Measurements from ENCODE around the gene MYO1H.
"Not testable (repeated sequence)": the region's sequence is repeated elsewhere in the genome, so short reads cannot be mapped to it uniquely, and the experiment has no call there.

The MYO1H gene

DNA sequence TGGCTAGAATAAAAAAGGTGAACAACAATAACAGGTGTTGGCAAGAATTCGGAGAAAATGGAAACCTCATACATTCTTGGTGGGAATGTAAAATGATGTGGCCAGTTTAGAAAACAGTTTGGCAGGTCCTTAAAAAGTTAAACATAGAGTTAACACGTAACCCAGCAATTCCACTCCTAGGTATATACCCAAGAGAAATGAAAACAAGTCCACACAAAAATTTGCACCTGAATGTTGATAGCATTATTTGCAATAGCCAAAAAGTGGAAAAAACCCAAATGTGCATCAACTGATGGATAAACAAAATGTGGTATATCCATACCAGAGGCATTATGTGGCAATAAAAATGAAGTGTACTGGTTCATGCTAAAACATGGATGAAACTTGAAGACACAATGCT lies 2.3 kb upstream of the MYO1H start:
- DNase-seq = no peak

DNA sequence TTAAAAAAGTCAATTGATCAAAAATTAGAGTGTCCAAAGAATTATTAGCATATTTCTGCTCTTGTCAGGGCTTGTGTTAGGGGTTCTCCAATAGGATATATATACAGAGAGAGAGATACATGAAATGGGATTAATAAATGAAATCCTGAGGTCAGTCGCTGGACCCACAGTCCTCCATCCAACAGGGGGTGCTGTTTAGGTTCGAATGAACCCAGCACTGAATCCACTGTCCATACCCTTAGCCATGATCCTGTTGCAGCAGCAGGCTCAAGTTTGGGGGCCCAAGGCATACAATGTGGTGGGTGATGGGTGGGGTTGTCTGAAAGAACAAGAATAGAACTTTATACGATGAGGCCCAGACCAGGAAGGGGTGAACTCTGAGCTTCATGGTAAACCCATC lies 780 bp upstream of the MYO1H start:
- no peak for DNase-seq

DNA sequence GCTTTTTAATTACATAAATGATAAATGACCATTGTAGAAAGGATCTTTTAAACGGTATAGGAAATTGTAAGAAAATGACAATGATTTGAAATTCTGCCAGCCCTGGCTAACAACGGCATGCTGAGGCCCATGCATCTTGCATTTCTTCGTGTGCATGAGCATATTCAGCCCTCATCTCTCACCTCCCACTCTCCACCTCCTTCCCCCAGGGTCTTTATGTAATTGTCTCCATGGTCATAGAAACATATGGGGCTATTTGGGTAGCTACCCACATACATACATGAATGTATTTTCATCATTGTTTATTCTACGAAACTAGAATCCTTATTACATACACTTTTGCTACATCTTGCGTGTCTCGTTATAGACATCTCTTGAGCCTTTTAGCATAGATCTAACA lies 4.5 kb downstream of the MYO1H start:
- no peak for DNase-seq

DNA sequence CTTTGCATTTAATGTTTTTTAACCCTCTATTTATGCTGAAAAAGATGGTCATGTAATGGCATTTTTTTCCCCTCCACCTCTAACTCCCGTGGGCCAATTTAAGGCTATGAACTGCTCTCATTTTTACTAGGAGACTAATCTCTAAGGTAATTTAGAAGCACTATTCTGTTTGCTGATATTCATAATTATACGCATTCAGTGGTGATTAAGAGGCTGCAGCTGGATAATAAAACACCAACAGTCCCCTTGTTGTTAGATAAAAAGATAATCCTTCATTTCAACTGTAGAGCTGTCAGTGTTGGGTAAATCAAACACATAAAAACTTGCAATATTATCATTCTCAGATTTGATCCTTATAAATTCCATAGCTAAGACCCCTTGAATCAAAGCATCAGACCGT lies 8.9 kb downstream of the MYO1H start:
- DNase-seq = no peak

DNA sequence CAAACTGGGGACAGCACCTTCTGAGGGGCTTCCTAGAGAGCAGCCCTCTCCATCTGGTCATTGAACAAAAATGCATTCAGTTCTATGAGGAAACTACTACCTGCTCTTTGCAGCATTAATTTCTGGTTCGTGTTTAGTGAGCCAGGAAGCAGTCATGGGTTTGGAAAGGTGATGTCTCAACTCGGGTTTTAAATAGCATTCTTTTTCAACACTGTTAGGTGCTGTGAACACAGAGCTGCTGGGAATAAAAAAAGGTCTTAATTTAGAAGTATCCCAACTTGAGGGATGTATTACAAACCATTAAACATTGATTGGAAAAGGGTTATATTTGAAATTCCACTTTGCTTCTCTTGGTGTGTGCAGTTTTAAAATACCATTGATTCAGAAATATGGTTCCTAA lies 9.3 kb downstream of the MYO1H start:
- no peak for DNase-seq

DNA sequence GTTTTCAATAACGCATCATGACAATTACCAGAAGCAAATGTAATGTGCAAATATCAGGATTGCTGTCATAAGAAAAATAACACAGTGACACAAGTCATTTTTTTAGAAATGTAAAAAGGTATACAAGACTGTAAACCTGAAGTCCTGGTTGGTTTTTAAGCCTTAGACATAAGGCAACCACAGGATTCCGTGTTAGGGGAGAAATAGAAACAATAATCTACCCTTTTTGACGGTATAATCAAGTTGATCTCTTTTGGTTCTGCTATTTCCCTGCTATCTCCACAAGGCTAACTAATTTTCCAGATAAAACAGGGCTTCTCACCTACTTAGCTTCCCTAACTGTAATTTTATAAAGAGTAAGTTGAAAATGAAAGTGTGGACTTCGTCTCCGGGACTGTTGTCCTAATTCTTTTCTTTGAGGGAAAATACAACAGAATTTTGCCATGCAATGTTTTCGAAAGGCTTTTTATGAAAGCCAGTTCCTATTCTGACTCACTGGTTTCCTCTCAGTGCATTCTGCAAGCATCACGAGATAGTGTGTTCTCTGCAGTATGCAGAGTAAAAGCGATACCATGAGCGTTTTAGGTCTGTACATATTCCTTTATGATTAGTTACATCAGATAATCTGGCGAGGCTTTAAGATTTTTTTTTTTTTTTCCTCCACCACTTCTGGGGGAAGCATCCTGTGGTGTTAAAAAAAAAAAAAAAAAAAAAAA lies 10.6 kb downstream of the MYO1H start:
- no peak for DNase-seq

DNA sequence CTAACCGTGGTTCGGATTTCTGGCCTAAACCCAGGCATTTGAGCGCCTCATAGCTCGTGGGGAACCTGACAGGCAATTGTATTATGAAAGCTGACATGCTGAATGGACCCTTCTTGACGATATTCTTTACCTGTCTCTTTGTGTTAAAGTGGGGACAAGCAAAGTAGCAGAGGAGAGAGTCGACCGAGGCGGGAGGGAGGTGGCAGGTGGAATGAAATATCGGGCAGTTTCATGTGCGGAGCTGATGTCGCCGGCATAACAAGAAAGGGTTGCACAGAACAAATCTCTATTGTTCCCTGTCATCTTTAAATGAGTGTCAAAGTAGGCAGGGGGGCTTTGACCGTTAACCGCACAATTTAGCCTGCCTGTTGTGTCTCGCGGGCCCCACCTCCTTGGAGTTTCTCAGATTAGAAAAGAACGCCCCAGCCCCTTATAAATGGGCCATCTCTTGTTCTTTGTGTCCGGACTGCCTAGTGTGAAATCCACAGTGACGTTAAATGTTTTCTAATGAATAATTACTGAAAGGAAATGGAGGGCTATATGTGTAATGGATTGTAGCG lies 11.5 kb downstream of the MYO1H start:
- no peak for DNase-seq

DNA sequence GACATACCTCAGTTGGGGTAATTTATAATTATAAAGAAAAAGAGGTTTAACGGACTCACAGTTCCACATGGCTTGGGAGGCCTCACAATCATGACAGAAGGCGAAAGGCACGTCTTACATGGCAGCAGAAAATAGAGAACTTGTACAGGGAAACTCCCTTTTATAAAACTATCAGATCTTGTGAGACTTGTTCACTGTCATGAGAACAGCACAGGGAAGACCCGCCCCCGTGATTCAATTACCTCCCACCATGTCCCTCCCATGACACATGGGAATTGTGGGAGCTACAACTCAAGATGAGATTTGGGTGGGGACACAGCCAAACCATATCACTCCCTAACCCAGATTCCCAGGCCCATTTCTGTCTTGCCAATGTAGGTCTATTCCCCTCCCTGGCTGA lies 22.1 kb downstream of the MYO1H start:
- no peak for DNase-seq

DNA sequence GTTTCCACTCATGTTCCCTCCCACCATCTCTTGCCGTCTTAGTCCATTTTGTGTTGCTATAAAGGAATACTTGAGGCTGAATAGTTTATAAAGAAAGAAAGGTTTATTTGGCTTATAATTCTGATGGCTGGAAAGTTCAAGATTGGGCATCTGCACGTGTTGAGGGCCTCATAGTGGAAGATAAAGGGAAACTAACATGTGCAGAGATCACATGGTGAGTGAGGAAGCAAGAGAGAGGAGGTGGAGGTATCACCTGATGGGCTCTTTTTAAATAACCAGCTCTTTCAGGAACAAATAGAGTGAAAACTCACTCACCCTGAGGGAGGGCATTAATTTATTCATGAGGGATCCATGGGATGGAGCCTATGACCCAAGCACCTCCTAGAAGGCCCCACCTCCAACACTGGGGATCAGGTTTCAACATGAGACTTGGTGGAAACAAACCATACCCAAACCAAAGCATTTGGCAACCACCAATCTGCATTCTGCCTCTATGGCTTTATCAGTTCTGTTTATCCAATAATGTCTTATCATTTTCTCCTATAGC lies 29.5 kb downstream of the MYO1H start:
- DNase-seq = no peak

DNA sequence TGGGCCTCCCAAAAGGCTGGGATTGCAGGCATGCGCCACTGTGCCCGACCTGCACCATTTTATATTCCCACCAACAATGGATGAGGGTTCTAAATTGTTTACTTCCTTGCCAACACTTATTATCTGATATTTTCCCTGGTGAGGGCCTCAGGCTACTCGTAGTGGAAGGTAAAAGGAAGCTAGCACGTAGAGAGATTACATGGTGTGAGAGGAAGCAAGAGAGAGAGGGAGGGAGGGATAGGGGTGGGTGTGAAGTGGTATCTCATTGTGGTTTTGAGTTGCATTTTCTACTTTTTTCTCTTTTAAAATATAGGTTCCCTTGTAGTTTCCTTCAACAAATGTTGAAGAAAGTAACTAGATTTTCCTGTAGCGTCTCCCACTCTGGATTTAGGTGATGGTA lies 30.9 kb downstream of the MYO1H start:
- no peak for DNase-seq

DNA sequence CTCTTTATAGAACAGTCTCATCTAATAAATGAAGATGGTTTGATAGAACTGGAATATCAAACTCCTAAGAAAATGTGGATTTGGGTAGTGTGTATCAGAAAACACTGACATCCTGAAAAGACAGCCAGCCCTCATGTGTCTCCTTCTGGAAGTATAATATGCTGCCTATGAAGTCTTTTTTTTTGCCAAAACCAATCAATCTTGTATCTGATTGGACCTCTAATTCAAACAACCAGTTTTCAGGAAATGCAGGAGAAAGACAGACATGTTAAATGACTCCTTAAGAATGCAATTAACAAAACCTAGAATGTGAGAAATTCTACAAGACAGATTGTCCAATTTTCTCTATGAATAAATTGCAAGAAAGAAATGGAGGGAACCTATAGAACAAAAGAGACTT lies 34.3 kb downstream of the MYO1H start:
- no peak for DNase-seq

DNA sequence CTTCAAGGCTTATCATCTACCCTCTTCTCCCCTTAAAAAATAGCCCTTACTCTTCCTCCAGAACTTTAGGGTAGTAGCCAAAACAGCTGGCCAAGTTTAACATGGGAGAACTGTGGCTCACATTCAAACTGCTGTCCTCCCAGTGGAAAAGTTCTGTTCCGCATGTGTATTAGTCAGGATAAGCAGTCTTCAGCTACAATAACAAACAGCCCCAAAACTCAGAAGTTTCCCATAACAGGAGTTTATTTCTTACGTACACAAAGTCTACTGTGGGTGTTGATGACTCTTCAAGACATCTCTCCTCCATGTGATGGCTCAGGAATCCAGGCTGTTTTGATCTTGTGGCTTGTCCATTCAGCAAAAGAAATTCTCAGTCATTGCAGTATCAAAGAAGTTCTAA lies 35.5 kb downstream of the MYO1H start:
- DNase-seq = no peak

DNA sequence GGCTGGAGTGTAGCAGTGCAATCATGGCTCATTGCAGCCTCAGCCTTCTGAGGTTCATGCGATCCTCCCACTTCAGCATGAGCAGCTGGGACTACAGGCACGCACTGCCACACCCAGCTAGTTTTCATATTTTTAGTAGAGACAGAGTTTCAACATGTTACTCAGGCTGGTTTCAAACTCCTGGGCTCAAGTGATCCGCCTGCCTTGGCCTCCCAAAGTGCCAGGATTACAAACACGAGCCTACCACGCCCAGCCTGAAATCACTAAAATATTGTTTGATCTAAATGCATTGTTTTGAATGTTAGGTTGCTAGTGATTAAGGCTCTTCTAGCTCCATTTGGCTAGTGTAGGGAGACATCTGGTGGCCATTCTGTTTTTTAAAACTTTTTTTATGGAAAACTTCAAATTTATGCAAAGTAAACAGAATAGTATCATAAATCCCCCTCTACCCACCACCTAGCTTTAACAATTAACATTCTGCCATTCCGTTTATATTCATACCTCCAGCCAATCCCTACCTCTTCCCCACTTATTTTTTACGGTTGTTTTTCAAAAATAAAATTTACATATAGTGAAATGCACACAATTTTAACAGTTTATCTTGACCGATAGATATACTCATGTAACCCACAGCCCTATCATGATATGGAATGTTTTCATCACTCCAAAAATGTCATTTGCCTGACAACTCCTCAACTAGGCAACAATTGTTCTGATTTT lies 37.8 kb downstream of the MYO1H start:
- DNase-seq = no peak

DNA sequence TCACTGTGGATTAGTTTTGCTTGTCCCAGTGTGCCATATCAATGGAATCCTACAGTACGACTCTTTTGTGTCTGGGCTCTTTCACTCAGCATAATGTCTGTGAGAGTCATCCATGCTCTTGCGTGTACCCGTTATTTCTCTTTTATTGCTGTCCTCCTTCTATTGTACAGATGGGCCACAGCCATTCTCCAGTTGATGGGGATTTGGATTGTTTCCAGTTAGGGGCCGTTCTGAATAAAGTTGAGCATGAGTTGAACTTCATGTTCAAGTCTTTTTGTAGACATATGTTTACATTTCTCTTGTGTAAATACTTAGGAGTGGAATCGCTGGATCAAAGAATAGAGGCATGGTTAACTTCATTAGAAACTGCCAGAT lies 38.3 kb downstream of the MYO1H start:
- no peak for DNase-seq

DNA sequence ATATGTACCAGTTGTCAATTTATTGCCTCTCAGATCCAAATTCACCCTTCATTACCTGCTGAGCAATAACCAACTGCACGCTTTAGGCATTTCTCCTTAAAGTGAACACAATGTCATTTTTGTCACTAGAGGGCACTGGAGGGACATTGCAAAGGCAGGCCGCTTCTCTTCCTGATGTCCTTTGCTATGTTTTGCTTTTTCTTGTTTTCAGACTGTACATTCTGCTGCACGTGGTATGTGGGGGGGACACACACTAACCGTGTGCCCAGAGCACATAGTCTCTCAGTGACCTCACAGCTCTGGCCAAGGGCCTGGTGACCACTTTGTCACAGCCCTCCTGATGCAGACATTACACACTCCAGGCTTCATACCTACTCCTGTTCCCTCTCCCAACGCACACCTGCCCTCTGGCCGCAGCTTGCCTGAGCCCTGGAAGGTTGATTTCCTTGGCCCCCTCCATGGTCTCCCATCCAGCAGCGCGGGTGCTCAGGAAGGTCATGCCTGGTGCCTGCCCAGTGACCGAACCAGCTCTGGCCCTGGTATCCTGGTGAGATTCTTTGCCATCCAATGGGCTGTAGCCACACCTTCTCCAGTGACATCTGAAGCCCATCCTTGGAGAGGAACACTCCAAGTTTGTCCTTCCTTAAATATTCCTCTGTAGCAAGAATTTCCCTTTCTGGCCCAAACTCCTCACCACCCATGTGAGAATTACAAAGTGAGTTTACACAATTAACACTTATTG lies 39.9 kb downstream of the MYO1H start:
- DNase-seq = no peak

DNA sequence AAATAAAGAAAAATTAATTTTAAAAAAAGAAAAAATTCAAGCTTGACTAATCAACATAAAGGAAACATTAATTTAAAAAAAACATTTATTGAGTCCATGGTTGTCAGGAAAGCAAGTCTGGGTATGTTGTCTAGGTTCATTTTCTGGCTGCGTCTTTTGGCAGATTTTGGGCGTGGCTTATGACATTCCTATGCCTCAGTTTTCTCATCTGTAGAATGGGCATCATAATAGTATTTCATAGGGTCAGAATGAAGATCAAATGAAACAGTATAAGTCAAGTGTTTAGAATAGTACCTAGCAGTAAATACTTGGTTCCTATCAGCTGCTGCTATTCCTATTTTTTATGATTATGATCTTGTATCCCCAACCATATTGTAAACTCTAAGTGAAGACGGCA lies 40.5 kb downstream of the MYO1H start:
- no peak for DNase-seq

DNA sequence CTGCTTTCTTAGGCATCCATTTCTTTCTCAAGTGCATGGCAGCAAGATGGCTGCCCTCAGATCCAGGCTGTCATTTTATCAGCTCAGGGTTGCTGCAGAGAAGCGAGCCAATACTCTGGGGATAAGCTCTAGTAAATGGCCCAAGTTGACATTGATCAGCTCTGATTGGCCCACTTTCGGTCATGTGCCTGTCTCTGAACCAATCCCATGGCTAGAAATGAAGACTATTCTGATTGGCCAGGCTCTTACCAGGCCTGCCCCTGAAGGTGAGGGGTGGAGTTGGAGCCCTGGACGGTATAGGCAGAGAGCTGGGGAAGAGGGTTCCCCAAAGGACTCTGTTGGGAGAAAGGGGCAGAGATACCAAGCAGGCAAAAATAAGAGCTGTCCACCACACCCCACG lies 41.4 kb downstream of the MYO1H start:
- no peak for DNase-seq

DNA sequence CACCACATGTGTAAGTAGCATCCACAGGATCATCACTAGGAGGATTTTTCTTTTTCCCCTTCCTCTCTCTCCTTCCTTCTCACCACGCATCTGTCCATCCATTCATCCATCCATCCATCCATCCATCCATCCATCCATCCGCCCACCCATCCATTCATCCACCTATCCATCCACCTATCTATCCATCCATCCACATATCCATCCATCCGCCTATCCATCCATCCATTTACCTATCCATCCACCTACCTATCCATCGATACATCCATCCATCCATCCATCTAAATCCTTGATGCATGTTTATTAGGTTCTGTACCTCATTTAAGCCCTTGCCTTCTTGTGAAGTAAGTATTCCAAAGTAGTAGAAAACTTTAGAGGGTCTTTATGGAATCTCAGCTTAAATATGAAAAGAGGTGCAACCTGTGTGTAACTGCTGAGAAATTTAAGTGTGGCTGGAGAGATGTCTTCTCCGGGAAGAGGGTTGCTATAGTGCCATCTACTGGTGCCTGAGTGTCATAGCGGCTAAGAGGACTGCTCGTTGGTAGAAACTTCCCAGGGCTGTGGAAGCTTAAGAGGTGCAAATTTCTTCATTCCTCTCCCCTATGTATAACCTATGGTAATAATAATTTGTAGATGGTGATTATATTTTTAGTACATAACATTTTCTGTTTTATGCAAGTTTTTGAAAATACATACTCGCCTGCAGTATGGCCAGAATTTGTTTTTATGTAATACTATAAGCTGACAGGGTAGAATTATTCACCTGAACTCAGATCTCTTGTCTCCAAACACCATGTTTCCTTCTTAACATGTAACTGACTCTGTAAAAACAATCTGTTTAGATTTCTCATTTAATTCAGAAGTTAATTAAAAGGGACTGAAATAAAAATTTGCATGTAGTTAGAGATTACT lies 46.0 kb downstream of the MYO1H start:
- peak; percentile 16 to 22 for DNase-seq

DNA sequence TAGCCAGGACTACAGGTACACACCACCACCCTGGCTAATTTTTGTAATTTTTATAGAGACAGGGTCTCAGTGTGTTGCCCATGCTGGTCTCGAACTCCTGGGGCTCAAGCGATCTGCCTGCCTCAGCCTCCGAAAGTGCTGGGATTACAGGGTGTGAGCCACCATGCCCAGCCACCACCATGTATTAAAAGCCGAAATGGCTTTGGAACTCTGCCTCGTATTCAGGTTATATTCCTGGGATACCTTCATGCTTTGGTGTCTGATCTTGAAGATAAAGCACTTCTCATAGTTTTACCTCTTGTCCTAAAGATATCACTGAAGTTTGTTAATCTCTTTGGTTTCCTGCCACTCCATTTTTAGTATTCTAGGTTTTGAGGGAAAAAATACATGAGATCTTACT lies 47.2 kb downstream of the MYO1H start:
- DNase-seq = no peak

DNA sequence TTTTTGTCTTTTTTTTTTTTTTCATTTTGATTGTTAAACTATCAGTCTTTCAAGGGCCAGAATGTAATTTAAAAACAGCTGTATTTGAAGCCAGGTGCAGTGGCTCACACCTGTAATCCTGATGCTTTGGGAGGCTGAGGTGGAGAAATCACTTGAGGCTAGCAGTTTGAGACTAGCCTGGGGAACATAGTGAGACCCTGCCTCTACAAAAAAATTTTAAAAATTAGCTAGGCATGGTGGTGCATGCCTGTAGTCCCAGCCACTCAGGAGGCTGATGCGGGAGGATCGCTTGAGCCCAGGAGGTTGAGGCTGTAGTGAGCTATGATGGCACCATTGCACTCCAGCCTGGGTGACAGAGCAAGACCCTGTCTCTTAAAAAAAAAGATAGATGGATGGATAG lies 57.1 kb downstream of the MYO1H start:
- DNase-seq = not testable (repeated sequence)

DNA sequence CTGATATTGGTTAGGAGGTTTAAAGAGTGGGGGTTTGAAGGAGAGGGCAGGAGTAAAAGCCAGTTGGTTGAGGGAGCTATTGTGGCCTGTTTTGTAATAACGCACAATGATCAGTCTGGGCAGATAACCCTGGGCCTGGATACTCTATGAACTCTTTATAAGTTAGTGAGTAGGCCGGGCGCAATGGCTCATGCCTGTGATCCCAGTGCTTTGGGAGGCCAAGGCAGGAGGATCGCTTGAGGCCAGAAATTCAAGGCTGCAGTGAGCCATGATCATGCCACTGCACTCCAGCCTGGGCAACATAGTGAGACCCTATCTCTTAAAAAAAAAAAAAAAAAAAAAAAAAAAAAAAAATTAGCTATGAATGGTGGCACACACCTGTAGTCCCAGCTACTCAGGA lies 58.4 kb downstream of the MYO1H start:
- not testable (repeated sequence) for DNase-seq

DNA sequence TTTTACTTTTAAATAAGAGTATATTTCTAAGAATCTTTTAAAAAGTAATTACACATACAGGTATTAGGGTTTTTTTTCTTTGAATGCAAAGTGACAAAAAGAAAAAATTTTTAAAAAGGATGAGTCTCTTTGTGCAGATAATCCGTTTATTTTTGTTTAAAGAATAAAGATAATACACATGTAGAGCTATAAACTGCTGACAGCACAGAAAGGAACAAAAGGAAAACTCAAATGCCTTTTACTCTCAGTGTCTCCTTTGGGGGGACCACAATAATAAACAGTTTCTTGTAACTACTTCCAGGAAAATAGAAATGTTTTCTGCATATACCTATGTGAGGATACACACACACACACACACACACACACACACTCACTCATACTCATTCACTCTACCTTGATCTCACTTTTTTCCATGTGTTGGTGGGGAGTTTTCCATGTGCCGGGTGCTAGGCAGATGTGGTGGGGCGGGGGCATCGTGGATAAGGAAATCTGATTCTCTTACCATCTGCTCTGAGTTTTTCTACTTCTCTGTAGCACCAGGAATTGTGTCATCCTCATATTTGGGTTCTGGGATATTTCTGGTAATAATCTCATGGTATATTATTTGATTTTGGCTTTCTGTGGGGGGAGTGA lies 71.3 kb downstream of the MYO1H start:
- no peak for DNase-seq

Measured in activated CD4-positive, alpha-beta T cell treated with anti-CD3 and anti-CD28 coated beads for 4 hours (primary cell).